ENCODE measurements around the gene GRIK1.

The GRIK1 gene

DNA sequence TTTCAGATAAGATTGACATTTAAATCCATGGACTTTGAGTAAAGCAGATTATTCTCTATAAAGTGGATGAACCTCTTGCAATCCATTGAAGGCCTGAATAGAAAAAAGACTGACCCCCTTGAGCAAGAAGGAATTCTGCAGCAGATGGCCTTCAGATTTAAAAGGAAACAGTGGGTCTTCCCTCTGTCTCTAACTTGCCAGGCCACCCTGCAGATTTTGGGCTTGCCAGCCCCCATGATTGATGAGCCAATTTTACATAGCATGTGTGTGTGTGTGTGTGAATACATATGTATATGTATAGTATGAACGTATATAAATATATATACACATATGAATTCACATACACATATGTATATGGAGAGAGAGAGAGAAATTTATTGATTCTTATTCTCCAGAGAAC is 113.4 kb downstream of the GRIK1 start:
- no peak for DNase-seq

- no peak for DNase-seq
These were observed 113.9 kb downstream of the GRIK1 start for GRCh38 chr21:29825936-29826335.

DNA sequence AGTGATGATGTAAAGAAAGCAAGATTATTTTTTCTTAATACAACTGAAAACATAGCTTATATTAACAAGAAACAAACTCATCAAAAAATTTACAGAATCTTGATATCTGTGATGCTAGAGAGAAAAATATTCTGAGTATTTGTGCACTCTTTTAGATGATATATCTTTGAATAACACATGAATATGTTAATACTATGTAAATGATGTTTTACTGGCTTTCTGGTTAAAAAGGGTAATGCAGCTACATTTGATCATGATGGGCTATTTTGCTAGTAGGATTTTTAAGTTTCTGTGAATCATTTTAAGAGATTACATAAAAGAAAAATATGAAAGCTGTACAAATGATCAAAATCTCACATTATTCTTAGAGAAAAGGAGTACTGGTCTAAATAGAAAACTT is 114.5 kb downstream of the GRIK1 start:
- no peak for DNase-seq

DNA sequence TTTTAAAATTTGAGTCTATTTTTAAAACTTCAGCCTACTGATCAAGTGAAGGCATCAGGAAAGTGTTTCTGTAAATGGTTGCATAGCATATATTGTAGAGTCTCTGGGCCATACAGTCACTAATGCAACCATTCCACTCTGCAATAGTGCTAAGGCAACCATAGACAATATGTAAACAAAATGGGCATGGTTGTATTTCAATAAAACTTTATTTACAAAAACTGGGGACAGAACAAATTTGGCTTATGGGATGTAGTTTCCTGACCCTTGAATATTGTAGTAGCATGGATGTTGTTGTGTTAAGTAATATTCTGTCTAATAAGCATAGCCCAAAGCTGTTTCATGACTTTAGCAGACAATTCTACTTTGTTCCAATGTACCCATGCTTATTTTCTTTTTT is 117.7 kb downstream of the GRIK1 start:
- DNase-seq, result no peak

GRCh38 chr21:29821230-29821629 is 118.6 kb downstream of the GRIK1 start:
- no peak for DNase-seq

DNA sequence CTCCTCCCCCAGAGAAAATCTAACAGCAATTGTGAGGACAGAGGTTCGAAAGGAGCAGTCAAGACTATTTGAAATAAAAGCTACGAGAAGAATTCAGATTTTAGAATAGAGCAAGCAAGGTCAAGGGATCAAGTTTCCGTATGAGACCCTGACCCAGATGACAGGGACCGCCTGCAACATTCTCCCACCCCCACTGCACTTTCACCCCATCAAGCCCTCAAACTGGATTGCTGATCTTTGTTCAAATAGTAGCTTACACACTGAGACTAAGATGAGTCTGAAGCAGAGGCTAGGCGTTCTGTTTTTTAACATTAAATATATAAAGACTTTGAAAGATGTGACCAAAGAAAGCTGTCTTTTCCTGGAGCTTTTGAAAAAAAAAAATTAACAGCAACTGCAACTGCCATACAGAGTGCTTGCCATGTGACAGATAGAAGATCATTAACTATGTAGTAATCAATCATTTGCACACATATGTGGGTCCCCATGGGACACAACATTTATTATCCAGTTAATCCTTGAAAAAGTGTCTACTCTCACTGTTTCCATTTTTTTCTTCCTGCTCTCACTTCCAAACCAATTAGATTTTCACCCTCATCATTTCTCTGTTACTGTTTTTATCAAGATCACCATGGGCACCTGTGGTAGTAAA is 120.0 kb downstream of the GRIK1 start:
- DNase-seq, result no peak

GRCh38 chr21:29818383-29818921 is 121.3 kb downstream of the GRIK1 start:
- no peak for DNase-seq

GRCh38 chr21:29817450-29817849 is 122.3 kb downstream of the GRIK1 start:
- DNase-seq, result no peak

GRCh38 chr21:29812947-29813346 is 126.8 kb downstream of the GRIK1 start:
- no peak for DNase-seq

GRCh38 chr21:29810871-29811270 is 128.9 kb downstream of the GRIK1 start:
- no peak for DNase-seq

GRCh38 chr21:29808153-29808552 is 131.6 kb downstream of the GRIK1 start:
- DNase-seq, result no peak

- no peak for DNase-seq
These were observed 134.7 kb downstream of the GRIK1 start for GRCh38 chr21:29805105-29805504.

DNA sequence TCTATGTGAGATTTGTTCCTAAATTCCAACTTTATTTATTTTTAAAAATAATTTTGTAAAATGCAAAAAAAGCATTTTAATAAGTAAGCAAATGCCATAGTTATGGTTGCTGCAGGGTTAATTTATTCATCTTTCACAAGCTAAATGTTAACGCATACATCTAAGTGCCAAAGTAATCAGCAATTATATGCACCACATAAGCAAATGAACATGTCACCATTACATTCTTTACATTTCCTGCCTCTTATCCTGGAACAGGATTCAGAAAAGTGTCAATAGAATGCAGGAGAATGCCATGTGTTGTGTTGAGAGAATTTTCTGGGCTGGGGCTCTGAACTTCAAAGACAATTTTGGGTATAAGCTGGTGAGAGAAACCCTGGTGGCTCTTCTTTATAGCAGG is 136.6 kb downstream of the GRIK1 start:
- DNase-seq, result no peak

- DNase-seq, result no peak
These were observed 138.7 kb downstream of the GRIK1 start for GRCh38 chr21:29801122-29801521.

- DNase-seq, result no peak
These were observed 139.7 kb downstream of the GRIK1 start for GRCh38 chr21:29800056-29800455.

DNA sequence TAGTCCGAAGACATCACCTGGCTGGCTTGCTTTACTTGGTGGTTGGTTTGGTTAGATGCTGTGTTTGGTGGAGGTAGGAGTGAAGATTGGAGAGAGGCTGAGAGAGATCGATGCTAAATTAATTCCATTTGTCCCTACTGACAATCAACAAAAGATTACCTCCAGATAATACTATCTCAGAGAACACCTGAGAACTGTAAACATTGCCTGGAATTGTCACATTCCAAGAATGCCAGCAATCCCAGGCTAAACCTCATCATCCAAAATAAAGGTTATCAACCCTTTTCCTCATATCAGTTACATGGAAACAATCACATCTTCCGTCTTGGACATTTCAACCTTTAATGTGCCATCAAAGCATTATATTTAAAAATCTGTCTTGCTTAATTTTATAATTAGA is 141.0 kb downstream of the GRIK1 start:
- DNase-seq, result no peak

- no peak for DNase-seq
These were observed 142.6 kb downstream of the GRIK1 start for GRCh38 chr21:29797155-29797554.

GRCh38 chr21:29793712-29794111 is 146.1 kb downstream of the GRIK1 start:
- DNase-seq, result no peak

DNA sequence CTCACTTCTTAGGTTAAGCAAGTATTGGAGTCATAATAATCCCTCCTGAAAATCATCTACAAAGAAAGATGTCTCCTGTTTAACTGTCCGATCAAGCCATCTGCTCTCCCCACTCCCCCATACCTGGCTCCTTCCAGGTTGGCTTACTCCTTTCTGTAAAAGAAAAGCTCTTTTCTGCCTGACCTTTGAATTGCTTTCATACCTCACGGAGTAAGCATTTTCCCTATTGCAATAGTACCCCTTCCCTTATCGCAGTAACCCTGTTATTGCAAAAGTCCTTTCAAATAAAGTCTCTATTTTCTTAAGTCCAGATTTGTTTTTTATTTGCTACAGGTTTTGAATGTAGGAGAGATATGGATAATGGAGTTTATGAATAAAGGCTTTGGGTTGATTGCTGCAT is 150.4 kb downstream of the GRIK1 start:
- no peak for DNase-seq

DNA sequence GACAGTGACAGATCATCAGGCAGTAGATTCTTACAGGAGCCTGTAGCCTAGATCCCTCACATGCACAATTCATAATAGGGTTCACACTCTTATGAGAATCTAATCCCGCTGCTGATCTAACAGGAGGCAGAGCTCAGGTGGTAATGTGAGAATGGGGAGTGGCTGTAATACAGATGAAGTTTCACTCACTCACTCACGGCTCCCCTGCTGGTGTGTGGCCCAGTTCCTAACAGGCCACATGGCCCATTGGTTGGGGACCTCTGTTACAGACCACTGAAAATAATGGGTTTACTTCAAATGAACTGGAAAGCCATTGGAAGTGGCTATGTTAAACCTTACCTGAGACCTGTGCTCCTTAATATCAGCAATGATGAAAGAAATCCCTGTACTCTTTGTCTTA is 151.0 kb downstream of the GRIK1 start:
- DNase-seq, result no peak

GRCh38 chr21:29787361-29787909 is 152.4 kb downstream of the GRIK1 start:
- DNase-seq, result no peak

GRCh38 chr21:29786496-29787360 is 153.1 kb downstream of the GRIK1 start:
- DNase-seq, result no peak

GRCh38 chr21:29777160-29777559 is 162.6 kb downstream of the GRIK1 start:
- no peak for DNase-seq

DNA sequence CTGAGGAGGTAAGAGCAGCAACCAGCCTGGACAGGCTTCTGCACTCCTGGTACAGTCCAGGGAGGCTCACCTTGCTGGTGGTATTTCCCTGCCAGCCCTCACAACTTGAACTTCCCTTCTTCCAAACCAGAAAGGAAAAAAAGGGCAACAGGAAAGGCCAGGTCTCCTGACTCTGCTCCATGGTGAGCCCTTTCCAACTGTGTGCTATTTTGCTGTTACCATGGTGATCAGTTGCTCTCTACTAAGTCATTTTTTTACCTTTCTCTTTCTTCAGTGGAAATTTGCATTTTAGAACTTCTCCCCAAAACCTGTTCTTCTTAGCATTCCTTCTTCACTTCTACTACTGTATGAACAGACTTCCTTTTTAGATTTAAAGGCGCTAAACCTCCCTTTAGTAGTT is 164.3 kb downstream of the GRIK1 start:
- no peak for DNase-seq
